CD4-positive, alpha-beta T cell treated with Interleukin-17A for 4 hours (primary cell): ENCODE results near the gene CRABP2.
A peak's percentile ranks its signal among the peaks of the same experiment; 100 is the strongest.

Experiments used
- DNase-seq: peaks from one replicate; pipeline ENCODE4 v3.0.0-alpha.2; 2020; ENCODE audit warnings: mixed read lengths

Gene CRABP2

DNA sequence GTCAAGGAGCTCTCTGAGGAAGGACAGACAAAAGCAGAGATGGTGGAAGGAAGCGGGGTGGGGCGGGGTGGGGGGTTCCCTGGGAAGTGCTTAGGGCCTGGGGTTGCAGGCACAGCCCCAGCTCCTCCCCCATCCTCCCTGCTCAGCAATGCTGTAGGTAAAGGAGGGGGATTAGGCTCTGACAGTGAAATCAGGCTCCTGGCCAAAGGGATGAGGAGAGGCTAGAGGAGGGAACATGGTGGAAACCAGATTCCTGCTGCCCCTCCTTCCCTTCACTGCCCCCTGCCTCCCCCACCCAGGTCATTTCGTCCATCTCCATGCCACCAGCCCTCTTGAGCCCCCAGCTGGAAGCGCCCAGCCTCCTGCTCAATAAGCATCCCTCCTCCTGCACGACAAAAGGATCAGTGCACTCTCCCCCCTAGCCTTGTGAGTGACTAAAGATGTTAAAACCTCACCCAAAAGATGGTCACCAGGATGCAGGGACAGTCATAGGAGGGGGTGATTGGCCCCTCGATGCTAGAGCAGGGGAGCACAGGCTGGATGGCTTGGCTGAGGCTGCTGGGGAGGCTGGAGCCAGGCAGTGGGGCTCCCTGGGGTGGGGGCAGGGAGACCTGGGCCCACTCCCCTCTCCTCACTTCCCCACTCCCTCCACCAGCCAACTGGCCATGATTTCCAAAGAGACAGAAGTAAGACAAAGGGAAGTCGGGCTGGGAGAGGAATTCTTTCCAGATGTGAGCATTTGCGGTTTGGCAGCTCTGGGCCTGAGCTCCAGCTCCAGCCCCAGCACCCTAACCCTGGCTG is 2.2 kb upstream of the CRABP2 start:
- no peak for DNase-seq

GRCh38 chr1:156706657-156707416 is 1.5 kb upstream of the CRABP2 start:
- DNase-seq: peak; percentile 49

DNA sequence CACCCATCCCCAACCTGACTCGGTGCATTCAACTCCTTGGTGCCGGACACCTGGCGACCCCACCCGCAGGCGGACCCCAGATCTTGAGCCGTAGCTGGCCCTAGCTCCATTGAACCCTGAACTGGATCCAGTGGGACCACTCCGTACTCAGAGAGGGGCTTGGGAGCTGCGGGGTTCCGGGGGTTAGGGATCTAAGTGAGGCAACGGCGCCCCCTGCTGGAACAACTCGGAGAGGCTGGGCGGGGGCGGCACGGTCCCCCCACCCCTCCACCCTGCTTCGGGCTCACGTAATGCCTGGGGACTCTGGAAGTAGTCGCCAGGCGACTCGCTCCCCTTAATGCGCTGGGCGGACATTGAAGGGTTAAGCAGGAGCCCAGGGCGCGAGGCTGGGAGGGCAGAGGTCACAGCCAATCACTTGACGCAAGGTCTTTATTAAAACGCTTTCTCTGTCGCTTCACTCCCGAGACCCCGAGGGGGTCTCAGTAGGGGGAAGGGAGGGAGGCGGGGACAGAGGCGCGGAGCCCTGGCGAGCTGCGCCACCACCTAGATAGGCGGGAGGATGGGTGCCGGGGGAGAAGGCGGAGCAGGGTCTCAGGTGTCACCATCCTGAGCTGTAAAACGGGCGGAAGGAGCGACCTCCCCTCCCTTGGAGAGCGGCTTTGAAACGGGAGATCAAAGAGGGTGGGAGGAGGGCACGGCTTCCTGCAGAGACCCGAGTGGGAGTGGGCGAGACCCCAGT is 704 bp upstream of the CRABP2 start:
- peak; percentile 82 for DNase-seq

DNA sequence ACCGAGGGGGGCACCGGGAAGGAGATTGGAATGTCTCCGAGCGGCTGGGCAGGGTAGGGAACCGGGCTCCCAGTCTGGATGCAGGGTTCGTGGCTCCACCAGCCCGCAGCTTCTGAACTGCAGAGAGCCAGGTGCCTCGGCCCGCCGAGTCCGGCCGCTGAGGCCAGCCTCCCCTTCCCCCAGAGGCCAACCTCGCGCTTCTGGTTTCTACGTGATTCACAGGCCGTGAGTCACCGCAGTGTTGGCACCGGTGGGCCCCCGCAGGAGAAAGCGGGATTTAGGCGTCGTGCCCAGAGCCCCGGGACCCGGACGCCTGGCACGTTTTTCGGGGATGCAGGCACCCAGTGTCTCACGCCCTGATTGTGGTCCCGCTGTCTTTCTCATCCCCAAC is 458 bp downstream of the CRABP2 start:
- DNase-seq: peak; percentile 59

DNA sequence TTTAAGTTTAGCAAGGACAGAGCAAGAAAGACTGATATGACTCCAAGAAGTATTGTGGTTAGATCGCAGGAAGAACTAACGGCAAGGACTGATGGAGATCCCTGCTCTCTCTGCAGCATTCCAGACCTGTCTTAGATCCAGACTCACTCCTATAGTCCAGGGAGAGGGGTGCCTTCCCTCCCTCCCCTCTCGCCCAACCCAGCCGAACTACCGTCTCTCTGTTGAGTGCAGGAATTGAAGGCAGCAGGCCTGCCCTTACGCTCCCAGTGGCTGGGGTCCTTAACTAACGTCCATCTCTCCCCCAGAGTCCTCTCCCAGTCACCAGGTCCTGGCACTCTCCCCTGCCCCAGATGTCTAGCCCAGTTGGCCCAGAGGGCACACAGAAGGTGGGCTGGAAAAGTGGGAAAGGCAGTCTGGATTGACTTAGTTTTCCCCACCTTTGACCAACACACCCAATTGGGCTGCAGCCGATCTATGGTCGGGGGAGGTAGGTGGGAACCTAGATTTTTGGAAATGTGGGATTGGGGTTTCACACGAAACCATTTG is 1.1 kb downstream of the CRABP2 start:
- DNase-seq: no peak

- DNase-seq: no peak
Measured at GRCh38 chr1:156703741-156704140, 1.6 kb downstream of the CRABP2 start.

DNA sequence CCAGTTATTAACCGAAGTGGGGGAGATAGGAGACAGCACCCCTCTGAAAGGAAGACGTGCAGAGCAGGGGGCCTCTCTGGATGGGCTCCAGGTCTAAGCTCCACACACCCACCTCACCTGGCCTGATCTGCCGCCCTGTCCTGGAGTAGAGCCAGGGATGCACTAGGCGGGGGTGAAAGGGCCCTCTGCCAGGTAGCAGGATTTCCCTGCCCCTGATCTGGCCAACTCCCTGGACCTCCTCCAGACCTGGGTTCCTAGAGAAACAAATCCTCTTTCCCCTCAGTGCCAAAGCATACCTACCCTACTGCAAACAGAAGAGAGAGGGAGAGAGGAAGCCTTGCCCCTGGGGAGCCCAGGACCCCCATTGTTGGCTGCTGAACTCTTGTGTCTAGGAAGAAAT is 2.0 kb downstream of the CRABP2 start:
- DNase-seq: no peak

DNA sequence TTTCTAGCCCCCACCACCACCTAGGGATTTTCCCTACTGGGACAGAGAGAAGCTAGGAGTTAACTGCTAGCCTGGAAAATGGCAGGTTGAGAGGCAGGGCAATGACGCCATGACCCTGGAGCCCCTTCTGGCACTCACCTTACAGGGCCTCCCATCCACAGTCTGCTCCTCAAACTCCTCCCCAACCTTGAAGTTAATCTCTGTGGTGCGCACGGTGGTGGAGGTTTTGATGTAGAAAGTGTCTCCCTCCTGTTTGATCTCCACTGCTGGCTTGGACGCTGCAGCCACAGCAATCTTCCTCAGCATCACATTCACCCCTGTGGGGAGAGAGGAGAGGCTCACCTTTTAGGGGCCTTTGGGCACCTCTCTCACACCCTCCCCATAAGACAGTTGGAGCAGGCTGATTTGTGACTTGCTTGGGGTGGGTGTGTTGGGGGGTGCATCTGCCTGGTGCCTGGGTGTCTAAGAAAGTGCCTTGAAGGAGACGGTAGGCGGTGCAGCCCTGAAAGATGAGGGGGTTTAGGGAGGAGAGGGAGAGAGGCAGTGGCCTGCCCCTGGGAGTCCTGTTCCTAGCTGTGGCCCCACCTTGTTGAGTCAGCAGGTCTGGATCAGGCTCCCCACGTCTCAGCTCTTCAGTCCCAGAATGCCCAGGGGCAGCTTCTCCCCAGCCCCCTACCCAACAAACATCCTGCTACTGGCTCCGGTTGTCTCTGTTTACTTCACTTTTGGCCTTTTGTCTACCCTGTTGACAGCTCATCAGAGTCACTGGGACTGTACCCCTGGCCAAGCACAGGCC is 4.4 kb downstream of the CRABP2 start:
- DNase-seq: no peak

- no peak for DNase-seq
Measured at GRCh38 chr1:156698995-156699394, 6.4 kb downstream of the CRABP2 start.

DNA sequence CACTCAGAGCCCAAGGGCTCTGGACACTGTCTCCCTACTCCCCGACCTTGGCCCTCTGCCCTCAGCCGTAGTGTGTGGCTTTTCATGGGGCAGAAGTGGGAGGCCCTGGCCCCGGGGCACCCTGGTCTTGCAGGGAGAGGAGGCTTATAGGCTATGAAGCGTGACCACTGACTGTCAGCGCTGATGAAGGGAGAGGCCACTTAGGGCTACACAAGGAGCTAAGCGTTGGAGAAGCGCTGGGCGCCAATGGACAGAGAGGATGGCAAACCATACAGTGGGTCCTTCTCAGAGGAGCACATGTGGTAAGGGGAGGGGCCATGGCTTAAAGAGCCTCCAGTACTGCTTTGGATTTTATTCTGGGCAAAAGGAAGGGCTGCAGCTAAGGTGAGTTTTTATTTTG is 7.9 kb downstream of the CRABP2 start:
- DNase-seq: no peak

GRCh38 chr1:156696755-156697154 is 8.6 kb downstream of the CRABP2 start:
- DNase-seq: no peak

DNA sequence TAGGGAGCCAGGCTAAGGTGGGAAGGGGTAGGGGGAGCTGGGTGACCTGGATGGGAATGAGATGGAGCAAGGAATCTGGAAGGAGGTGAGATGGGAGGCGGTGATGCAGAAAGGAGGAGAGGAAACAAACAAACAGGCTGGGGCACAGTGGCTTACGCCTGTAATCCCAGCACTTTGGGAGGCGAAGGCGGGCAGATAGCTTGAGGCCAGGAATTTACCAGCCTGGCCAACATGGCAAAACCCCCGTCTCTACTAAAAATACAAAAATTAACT is 10.8 kb downstream of the CRABP2 start:
- no peak for DNase-seq

DNA sequence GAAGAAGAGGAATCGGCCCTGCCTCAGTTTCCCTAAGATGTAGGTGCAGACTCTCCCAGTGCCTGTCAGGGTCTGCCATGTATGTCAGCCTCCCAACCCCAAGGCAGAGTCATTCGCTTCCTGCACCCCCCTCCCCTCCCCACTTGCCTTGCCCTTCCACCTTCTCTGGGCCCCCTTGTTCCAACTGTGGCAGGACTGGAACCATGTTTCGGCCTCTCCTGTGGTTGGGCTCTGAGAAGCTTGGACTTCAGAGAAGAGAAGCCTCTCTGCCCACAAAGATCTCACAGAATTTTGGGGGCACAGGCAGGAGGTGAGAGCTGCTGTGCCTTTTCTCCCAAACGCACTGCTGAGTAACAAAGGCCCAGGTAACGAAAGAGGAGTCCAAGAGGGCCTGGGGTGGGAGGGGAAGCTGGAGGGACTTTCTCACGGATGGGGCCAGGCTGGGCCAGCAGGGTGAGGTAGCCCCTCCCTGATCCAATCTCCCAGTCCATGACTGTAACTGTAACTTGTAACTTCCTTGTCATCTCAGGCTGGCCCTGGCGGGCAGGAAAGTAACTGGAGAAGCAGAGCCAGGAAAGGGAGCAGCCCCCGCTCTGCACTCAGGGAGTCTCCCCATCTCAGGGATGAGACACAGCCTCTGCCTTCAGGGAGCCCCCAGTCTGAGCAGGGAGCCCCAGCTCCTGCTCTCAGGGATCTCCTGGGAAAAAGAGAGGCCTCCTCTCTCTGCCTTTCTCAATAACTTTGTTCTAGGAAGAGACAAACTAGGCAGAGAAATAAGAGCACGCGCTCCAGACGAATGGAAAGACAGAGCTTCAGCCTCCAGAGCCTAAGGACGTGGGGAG is 11.3 kb downstream of the CRABP2 start:
- no peak for DNase-seq

GRCh38 chr1:156692925-156693847 is 12.2 kb downstream of the CRABP2 start:
- peak; percentile 36 for DNase-seq

DNA sequence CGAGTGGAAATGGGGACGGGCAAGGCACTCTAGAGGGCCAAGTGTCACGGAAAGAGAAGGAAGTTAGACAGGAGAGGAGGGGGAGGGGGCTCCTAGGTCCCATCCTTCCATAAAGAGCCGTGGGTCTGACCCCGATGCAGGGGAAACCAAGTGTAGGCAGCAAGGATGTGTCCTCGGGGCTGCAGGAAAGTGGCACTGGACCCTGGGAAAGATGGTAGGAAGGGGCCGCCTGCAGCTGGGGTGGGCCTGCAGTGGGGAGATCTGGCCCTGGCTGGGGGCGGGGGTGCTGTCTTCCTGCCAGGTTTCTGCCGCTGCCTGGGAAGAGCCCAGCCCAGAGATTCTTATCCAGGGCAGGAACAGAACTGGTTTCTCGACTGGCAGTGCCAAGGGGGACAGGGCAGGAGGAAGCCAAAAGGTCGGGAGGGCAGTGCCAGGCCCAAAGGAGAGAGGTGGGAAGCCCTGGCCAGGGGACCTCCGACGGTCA is 12.9 kb downstream of the CRABP2 start:
- no peak for DNase-seq

- no peak for DNase-seq
Measured at GRCh38 chr1:156691665-156692440, 13.5 kb downstream of the CRABP2 start.

DNA sequence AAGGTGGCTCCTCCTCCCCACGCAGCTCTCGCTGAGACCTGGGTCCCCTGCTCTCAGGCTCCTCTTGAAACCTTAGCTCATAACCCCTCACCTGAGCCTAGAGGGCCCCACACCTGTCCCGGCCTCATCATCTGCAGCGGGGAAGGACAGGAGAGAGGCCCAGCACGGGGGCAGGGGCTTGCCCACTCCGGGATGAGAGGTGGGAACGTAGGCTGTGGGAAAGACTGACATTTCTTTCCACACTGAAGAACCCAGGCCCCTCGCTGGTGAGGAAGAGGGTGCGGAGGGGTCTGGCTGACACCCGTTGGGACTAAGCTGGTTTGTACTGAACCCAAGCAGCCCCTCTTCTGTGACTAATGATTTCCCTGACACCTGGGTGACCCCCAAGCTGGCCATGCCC is 14.2 kb downstream of the CRABP2 start:
- DNase-seq: no peak

DNA sequence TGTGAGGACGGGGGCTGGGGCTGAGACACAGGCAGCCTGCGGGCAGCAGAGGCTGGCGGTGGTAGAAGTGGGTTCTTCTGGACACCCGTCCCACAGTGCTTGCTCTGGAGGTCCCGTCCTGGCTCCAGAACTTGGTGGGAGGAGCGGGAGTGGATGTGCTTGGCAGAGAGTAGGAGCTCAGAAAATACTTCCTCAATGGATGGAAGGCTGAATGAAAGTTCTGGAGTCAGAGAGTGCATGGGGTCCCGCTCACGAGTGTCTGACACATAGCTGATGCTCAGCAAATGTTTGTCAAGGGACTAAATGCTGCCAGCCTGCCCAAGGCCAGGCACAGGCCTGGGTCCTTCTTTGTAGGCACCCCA is 14.7 kb downstream of the CRABP2 start:
- DNase-seq: no peak

DNA sequence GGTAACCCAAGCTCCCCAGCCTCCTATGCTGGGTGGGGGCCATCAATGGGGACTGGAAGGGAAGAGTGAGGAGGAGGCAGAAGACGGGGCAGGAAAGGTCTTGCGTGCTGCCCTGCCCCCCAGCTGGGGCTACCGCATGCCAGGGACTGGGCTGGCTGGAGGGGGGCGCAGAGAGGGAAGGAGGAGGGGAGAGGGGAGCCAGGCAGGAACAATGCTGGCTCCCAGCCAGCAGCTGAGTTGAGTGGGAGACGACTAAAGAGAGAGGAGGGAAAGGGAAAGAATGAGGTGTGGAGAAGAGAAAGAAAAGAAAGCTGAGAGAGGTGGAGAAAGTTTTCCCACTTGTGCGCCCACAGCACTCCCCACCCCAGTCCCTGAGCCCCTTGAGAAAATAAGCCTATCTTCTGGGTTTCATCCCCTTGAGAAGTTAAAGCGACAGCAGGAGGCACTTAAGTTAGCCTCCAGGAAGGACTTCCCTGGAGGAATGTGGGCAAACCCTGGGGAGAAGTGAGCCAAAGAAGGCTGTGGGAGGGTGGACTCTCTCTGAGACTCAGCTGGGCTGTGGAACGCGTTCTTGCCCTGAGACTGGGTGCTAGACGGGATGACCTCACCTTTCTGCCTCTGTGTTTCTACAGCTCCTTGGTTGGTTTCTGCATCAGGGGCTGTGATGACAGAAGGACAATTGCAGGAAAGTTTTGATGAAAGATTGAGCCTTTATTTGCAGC is 15.3 kb downstream of the CRABP2 start:
- no peak for DNase-seq
